Measurements from ENCODE around the gene TMEM239.

The TMEM239 gene

GRCh38 chr20:2838847-2839671 lies 22.9 kb downstream of the TMEM239 start:
- Histone ChIP-seq H3K27ac (ENCODE audit: low read depth, low read length, severe bottlenecking) (no peak overlapping the region), H3K4me3 (ENCODE audit: extremely low read depth, insufficient read depth, low read length, poor library complexity, severe bottlenecking) (no peak overlapping the region), H3K36me3 (ENCODE audit: control insufficient read depth, insufficient read depth, low read length) (peaks cover 23% of the 10 kb centered on the region), H3K4me1 (ENCODE audit: control insufficient read depth, insufficient read depth, low read length, poor library complexity, severe bottlenecking) (peaks cover 5% of the 10 kb centered on the region), H3K9me3 (ENCODE audit: control insufficient read depth, low read length) (no peaks in the 10 kb centered on the region)
- 98% methylated on average over 9 to 13 of the region's 15 CpGs for WGBS, 2 experiments (ENCODE audit: insufficient coverage in 2 of 2)

- peak overlapping the region; percentile 64 for H3K4me3 ChIP-seq (ENCODE audit: extremely low read depth, insufficient read depth, low read length, poor library complexity, severe bottlenecking)
- H3K9me3 ChIP-seq (ENCODE audit: control insufficient read depth, low read length) = no peaks in the 10 kb centered on the region
- no peak overlapping the region for H3K27ac ChIP-seq (ENCODE audit: low read depth, low read length, severe bottlenecking)
- peaks cover 5% of the 10 kb centered on the region for H3K4me1 ChIP-seq (ENCODE audit: control insufficient read depth, insufficient read depth, low read length, poor library complexity, severe bottlenecking)
- WGBS, 2 experiments (ENCODE audit: insufficient coverage in 2 of 2) = 95 to 96% methylated on average over 20 to 21 of the region's 21 CpGs
- peaks cover 19% of the 10 kb centered on the region for H3K36me3 ChIP-seq (ENCODE audit: control insufficient read depth, insufficient read depth, low read length)
Observed at GRCh38 chr20:2839732-2840137, 23.6 kb downstream of the TMEM239 start.

- Histone ChIP-seq H3K36me3 (ENCODE audit: control insufficient read depth, insufficient read depth, low read length) (peaks cover 14% of the 10 kb centered on the region), H3K4me3 (ENCODE audit: extremely low read depth, insufficient read depth, low read length, poor library complexity, severe bottlenecking) (peak within 1 kb of the TSS; percentile 64), H3K9me3 (ENCODE audit: control insufficient read depth, low read length) (no peaks in the 10 kb centered on the region), H3K27ac (ENCODE audit: low read depth, low read length, severe bottlenecking) (peak within 1 kb of the TSS; percentile 36), H3K4me1 (ENCODE audit: control insufficient read depth, insufficient read depth, low read length, poor library complexity, severe bottlenecking) (peaks cover 5% of the 10 kb centered on the region)
- 21 to 34% methylated on average over 64 to 80 of the region's 98 CpGs for WGBS, 2 experiments (ENCODE audit: insufficient coverage in 2 of 2)
Observed at GRCh38 chr20:2840138-2840966, 24.2 kb downstream of the TMEM239 start, which contains the start of the genes PCED1A and VPS16. Gene PCED1A, minus strand, starts transcription at chr20:2840655. Its CDS starts 743 bp downstream, at chr20:2839912. Gene VPS16, plus strand, starts transcription at chr20:2840745. Its CDS starts 30 bp downstream, at chr20:2840775.

- peaks cover 5% of the 10 kb centered on the region for H3K4me1 ChIP-seq (ENCODE audit: control insufficient read depth, insufficient read depth, low read length, poor library complexity, severe bottlenecking)
- peak overlapping the region; percentile 64 for H3K4me3 ChIP-seq (ENCODE audit: extremely low read depth, insufficient read depth, low read length, poor library complexity, severe bottlenecking)
- H3K27ac ChIP-seq (ENCODE audit: low read depth, low read length, severe bottlenecking) = peak overlapping the region; percentile 29
- peaks cover 13% of the 10 kb centered on the region for H3K36me3 ChIP-seq (ENCODE audit: control insufficient read depth, insufficient read depth, low read length)
- no peaks in the 10 kb centered on the region for H3K9me3 ChIP-seq (ENCODE audit: control insufficient read depth, low read length)
- 6 to 9% methylated on average over 30 to 33 of the region's 33 CpGs for WGBS, 2 experiments (ENCODE audit: insufficient coverage in 2 of 2)
Observed at GRCh38 chr20:2840967-2841531, 24.9 kb downstream of the TMEM239 start.

- Histone ChIP-seq H3K4me3 (ENCODE audit: extremely low read depth, insufficient read depth, low read length, poor library complexity, severe bottlenecking) (no peak overlapping the region), H3K4me1 (ENCODE audit: control insufficient read depth, insufficient read depth, low read length, poor library complexity, severe bottlenecking) (peaks cover 5% of the 10 kb centered on the region), H3K9me3 (ENCODE audit: control insufficient read depth, low read length) (no peaks in the 10 kb centered on the region), H3K36me3 (ENCODE audit: control insufficient read depth, insufficient read depth, low read length) (no peaks in the 10 kb centered on the region), H3K27ac (ENCODE audit: low read depth, low read length, severe bottlenecking) (no peak overlapping the region)
- no CpG with 5 or more reads among the region's 2 CpGs for WGBS, 2 experiments (ENCODE audit: insufficient coverage in 2 of 2)
Observed at GRCh38 chr20:2845607-2846006, 29.4 kb downstream of the TMEM239 start.

GRCh38 chr20:2846698-2847097 lies 30.5 kb downstream of the TMEM239 start:
- 98 to 100% methylated on average over 5 of the region's 5 CpGs for WGBS, 2 experiments (ENCODE audit: insufficient coverage in 2 of 2)
- no peaks in the 10 kb centered on the region for H3K9me3 ChIP-seq (ENCODE audit: control insufficient read depth, low read length)
- no peak overlapping the region for H3K4me3 ChIP-seq (ENCODE audit: extremely low read depth, insufficient read depth, low read length, poor library complexity, severe bottlenecking)
- peaks cover 1% of the 10 kb centered on the region for H3K4me1 ChIP-seq (ENCODE audit: control insufficient read depth, insufficient read depth, low read length, poor library complexity, severe bottlenecking)
- no peak overlapping the region for H3K27ac ChIP-seq (ENCODE audit: low read depth, low read length, severe bottlenecking)
- H3K36me3 ChIP-seq (ENCODE audit: control insufficient read depth, insufficient read depth, low read length) = no peaks in the 10 kb centered on the region

GRCh38 chr20:2847802-2848201 lies 31.6 kb downstream of the TMEM239 start:
- Histone ChIP-seq H3K4me3 (ENCODE audit: extremely low read depth, insufficient read depth, low read length, poor library complexity, severe bottlenecking) (no peak overlapping the region), H3K9me3 (ENCODE audit: control insufficient read depth, low read length) (no peaks in the 10 kb centered on the region), H3K4me1 (ENCODE audit: control insufficient read depth, insufficient read depth, low read length, poor library complexity, severe bottlenecking) (no peaks in the 10 kb centered on the region), H3K36me3 (ENCODE audit: control insufficient read depth, insufficient read depth, low read length) (no peaks in the 10 kb centered on the region), H3K27ac (ENCODE audit: low read depth, low read length, severe bottlenecking) (no peak overlapping the region)
- 94 to 96% methylated on average over 4 of the region's 4 CpGs for WGBS, 2 experiments (ENCODE audit: insufficient coverage in 2 of 2)

- 88 to 100% methylated on average over 1 to 4 of the region's 4 CpGs for WGBS, 2 experiments (ENCODE audit: insufficient coverage in 2 of 2)
- Histone ChIP-seq H3K4me3 (ENCODE audit: extremely low read depth, insufficient read depth, low read length, poor library complexity, severe bottlenecking) (no peak overlapping the region), H3K36me3 (ENCODE audit: control insufficient read depth, insufficient read depth, low read length) (no peaks in the 10 kb centered on the region), H3K4me1 (ENCODE audit: control insufficient read depth, insufficient read depth, low read length, poor library complexity, severe bottlenecking) (no peaks in the 10 kb centered on the region), H3K9me3 (ENCODE audit: control insufficient read depth, low read length) (no peaks in the 10 kb centered on the region), H3K27ac (ENCODE audit: low read depth, low read length, severe bottlenecking) (no peak overlapping the region)
Observed at GRCh38 chr20:2849529-2849928, 33.4 kb downstream of the TMEM239 start.

GRCh38 chr20:2851086-2851485 lies 34.9 kb downstream of the TMEM239 start:
- no peaks in the 10 kb centered on the region for H3K36me3 ChIP-seq (ENCODE audit: control insufficient read depth, insufficient read depth, low read length)
- H3K4me3 ChIP-seq (ENCODE audit: extremely low read depth, insufficient read depth, low read length, poor library complexity, severe bottlenecking) = no peak overlapping the region
- no peaks in the 10 kb centered on the region for H3K4me1 ChIP-seq (ENCODE audit: control insufficient read depth, insufficient read depth, low read length, poor library complexity, severe bottlenecking)
- no peak overlapping the region for H3K27ac ChIP-seq (ENCODE audit: low read depth, low read length, severe bottlenecking)
- no peaks in the 10 kb centered on the region for H3K9me3 ChIP-seq (ENCODE audit: control insufficient read depth, low read length)
- WGBS, 2 experiments (ENCODE audit: insufficient coverage in 2 of 2) = 93 to 95% methylated on average over 10 of the region's 10 CpGs

- H3K4me1 ChIP-seq (ENCODE audit: control insufficient read depth, insufficient read depth, low read length, poor library complexity, severe bottlenecking) = no peaks in the 10 kb centered on the region
- WGBS, 2 experiments (ENCODE audit: insufficient coverage in 2 of 2) = 100% methylated on average over 2 of the region's 2 CpGs
- H3K27ac ChIP-seq (ENCODE audit: low read depth, low read length, severe bottlenecking) = no peak overlapping the region
- no peak overlapping the region for H3K4me3 ChIP-seq (ENCODE audit: extremely low read depth, insufficient read depth, low read length, poor library complexity, severe bottlenecking)
- peaks cover 14% of the 10 kb centered on the region for H3K36me3 ChIP-seq (ENCODE audit: control insufficient read depth, insufficient read depth, low read length)
- no peaks in the 10 kb centered on the region for H3K9me3 ChIP-seq (ENCODE audit: control insufficient read depth, low read length)
Observed at GRCh38 chr20:2858591-2858990, 42.4 kb downstream of the TMEM239 start.
